WERI-Rb-1 (cell line): ENCODE results near the gene CYTH3.

Experiments used
- DNase-seq: peaks from one replicate; pipeline ENCODE4 v3.0.0-alpha.2; 2020
- H3K27ac ChIP-seq: fragments of 250-450 bp; sonication (Bioruptor Pico); 2 replicates; pipeline ENCODE4 v1.5.1; 2020; ENCODE audit warnings: mild to moderate bottlenecking, moderate library complexity
- H3K27me3 ChIP-seq: fragments of 250-450 bp; sonication (Bioruptor Pico); 2 replicates; pipeline ENCODE4 v1.5.1; 2021; ENCODE audit warnings: mild to moderate bottlenecking, low read depth, moderate library complexity; ENCODE audit not compliant: insufficient read depth, severe bottlenecking
- H3K36me3 ChIP-seq: fragments of 250-450 bp; sonication (Bioruptor Pico); 2 replicates; pipeline ENCODE4 v1.5.1; 2020; ENCODE audit warnings: mild to moderate bottlenecking, moderate library complexity
- H3K4me3 ChIP-seq: 2 replicates; pipeline ENCODE4 v1.5.1; 2011; ENCODE audit warnings: low read depth, mild to moderate bottlenecking, control low read depth, low read length
- H3K9me3 ChIP-seq: fragments of 250-450 bp; sonication (Bioruptor Pico); 2 replicates; pipeline ENCODE4 v1.5.1; 2021; ENCODE audit warnings: mild to moderate bottlenecking, moderate library complexity; ENCODE audit not compliant: severe bottlenecking
- TF ChIP-seq, protein P1 (sequence below): IDR thresholded peaks from 2 replicates; pipeline ENCODE4 v1.5.1; 2011; ENCODE audit warnings: low read depth, mild to moderate bottlenecking, control low read depth, inconsistent platforms, low read length

CYTH3 gene

GRCh38 chr7:6188389-6188788 lies 84.0 kb downstream of the CYTH3 start:
- no peak overlapping the region for H3K4me3 ChIP-seq
- TF ChIP-seq, protein P1, sequence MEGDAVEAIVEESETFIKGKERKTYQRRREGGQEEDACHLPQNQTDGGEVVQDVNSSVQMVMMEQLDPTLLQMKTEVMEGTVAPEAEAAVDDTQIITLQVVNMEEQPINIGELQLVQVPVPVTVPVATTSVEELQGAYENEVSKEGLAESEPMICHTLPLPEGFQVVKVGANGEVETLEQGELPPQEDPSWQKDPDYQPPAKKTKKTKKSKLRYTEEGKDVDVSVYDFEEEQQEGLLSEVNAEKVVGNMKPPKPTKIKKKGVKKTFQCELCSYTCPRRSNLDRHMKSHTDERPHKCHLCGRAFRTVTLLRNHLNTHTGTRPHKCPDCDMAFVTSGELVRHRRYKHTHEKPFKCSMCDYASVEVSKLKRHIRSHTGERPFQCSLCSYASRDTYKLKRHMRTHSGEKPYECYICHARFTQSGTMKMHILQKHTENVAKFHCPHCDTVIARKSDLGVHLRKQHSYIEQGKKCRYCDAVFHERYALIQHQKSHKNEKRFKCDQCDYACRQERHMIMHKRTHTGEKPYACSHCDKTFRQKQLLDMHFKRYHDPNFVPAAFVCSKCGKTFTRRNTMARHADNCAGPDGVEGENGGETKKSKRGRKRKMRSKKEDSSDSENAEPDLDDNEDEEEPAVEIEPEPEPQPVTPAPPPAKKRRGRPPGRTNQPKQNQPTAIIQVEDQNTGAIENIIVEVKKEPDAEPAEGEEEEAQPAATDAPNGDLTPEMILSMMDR, result no peak
- H3K36me3 ChIP-seq, result no peaks in the 10 kb centered on the region
- no peaks in the 10 kb centered on the region for H3K27me3 ChIP-seq
- DNase-seq, result no peak
- H3K27ac ChIP-seq, result no peak overlapping the region
- H3K9me3 ChIP-seq, result no peaks in the 10 kb centered on the region

DNA sequence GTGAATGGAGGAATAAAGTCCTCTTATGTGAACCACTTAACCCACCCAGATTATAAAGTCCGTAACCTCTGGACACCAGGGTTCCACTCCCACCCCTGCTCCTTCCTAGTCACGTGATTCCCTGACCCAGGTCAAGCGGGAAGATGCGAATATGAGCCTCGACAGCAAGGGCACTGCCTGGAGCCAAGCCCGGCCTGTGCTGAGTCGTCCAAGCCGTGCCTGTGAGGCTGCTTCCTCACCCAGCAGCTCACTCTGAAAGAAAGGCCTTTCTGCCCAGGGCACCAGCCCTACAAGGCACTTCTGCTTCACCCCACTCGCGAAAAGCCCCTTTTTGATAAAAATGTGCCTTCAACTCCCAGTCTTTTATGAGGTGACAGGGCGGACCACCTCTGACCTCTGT lies 85.8 kb downstream of the CYTH3 start:
- Histone ChIP-seq H3K27me3 (no peaks in the 10 kb centered on the region), H3K9me3 (no peaks in the 10 kb centered on the region), H3K4me3 (no peak overlapping the region), H3K27ac (no peak overlapping the region), H3K36me3 (no peaks in the 10 kb centered on the region)
- TF ChIP-seq, protein P1, result no peak
- DNase-seq, result no peak

DNA sequence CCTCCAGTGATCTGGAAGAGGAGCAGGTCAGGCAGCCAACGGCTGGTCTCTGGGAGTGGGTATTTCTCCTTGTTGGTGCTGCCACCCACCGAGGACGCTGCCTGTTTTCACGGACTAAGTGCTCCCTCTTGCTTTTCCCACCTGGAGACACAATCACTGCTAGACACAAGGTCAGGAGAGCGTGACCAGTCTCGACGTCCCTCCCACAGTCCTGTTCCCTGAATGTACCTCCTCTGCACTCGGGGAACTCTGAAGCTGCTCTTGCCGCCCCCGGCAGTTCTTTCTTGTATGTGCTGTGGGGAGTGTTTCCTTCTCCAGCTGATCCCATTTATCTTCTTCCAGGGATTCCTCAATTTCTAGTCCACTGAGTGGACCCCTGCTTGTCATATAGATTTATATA lies 89.4 kb downstream of the CYTH3 start:
- no peak overlapping the region for H3K27ac ChIP-seq
- H3K27me3 ChIP-seq, result no peaks in the 10 kb centered on the region
- no peaks in the 10 kb centered on the region for H3K9me3 ChIP-seq
- TF ChIP-seq, protein P1, result no peak
- H3K4me3 ChIP-seq, result no peak overlapping the region
- H3K36me3 ChIP-seq, result no peaks in the 10 kb centered on the region
- DNase-seq, result no peak

- Histone ChIP-seq H3K27ac (no peak overlapping the region), H3K36me3 (no peaks in the 10 kb centered on the region; the same call in 1 of the 2 replicates), H3K9me3 (no peaks in the 10 kb centered on the region), H3K4me3 (no peak overlapping the region), H3K27me3 (no peaks in the 10 kb centered on the region)
- TF ChIP-seq, protein P1, result no peak
- DNase-seq, result no peak
These were observed 91.3 kb downstream of the CYTH3 start for GRCh38 chr7:6181136-6181535.

DNA sequence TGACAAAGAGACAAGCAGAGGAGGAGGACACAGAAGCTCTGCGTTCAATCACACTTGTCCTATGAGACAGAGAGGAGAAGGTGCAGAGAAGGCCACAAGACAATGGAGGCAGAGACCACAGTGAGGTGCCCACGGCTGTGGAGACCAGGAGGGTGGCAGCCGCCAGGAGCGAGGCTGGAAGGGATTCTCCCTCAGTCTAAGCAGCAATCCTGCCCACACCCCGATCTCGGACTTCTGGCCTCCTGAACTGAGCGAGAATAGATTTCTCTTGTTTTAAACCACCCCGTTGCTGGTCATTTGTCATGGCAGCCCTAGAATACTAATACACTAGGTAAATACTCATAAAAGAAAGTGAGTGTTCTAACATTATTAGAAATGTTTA lies 92.1 kb downstream of the CYTH3 start:
- TF ChIP-seq, protein P1, result no peak
- DNase-seq, result no peak
- H3K27ac ChIP-seq, result no peak overlapping the region

GRCh38 chr7:6179620-6180343 lies 92.6 kb downstream of the CYTH3 start:
- no peaks in the 10 kb centered on the region for H3K9me3 ChIP-seq
- no peak overlapping the region for H3K27ac ChIP-seq
- DNase-seq, result no peak
- no peak overlapping the region for H3K4me3 ChIP-seq
- H3K27me3 ChIP-seq, result no peaks in the 10 kb centered on the region
- H3K36me3 ChIP-seq, result no peaks in the 10 kb centered on the region; the same call in 1 of the 2 replicates
- TF ChIP-seq, protein P1, result no peak

More for the DNA sequence above, 92.1 kb downstream of the CYTH3 start:
- H3K36me3 ChIP-seq, result no peaks in the 10 kb centered on the region; the same call in 1 of the 2 replicates
- no peak overlapping the region for H3K4me3 ChIP-seq
- H3K27me3 ChIP-seq, result no peaks in the 10 kb centered on the region
- H3K9me3 ChIP-seq, result no peaks in the 10 kb centered on the region
